M059J (cell line): Measurements from ENCODE around the gene GORAB. TPM values are rescaled to one million over a fixed set of nuclear protein-coding genes. Genes with fewer than 3 reads are reported as not detected.

ENCODE experiments used
- DNase-seq: peaks from one replicate; pipeline ENCODE4 v3.0.0-alpha.2; 2012; ENCODE audit warnings: low read depth
- total RNA-seq: library from RNA; depleted of rRNA; stranded (reverse); fragments of >200 nt; shearing (Covaris generic); gene quantifications from 2 replicates; pipeline ENCODE4 v1.2.3, GENCODE V29; 2014; rRNA removed

Gene GORAB, protein sequence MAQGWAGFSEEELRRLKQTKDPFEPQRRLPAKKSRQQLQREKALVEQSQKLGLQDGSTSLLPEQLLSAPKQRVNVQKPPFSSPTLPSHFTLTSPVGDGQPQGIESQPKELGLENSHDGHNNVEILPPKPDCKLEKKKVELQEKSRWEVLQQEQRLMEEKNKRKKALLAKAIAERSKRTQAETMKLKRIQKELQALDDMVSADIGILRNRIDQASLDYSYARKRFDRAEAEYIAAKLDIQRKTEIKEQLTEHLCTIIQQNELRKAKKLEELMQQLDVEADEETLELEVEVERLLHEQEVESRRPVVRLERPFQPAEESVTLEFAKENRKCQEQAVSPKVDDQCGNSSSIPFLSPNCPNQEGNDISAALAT
- total RNA-seq: 12.7 and 13.8 TPM in 2 replicates

- peak; percentile 93 for DNase-seq
These were observed at the start of gene GORAB for GRCh38 chr1:170531758-170532657. Gene GORAB (plus strand): TSS chr1:170532166. CDS start chr1:170532224, 58 bp downstream.

GRCh38 chr1:170483051-170483450, 48.9 kb upstream of the GORAB start:
- no peak for DNase-seq

GRCh38 chr1:170487503-170487902, 44.5 kb upstream of the GORAB start:
- no peak for DNase-seq

DNA sequence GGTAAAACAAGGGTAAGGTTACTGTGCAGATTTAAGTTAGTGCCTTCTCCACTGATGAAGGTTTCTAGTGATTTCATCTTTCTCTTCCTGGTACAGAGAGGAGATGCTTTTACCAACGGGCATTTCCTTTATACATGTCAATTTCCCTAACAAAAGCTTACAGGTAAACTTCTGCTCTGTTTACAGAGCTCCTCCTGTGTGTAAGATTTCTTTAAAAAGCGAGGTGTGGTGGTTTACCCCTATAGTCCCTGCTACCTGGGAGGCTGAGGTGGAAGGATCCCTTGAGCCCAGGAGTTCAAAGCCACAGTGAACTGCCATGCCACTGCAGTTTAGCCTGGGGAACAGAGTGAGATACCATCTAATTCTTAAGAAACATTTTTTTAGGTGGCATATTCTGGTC, 40.7 kb upstream of the GORAB start:
- no peak for DNase-seq

GRCh38 chr1:170494369-170494768, 37.6 kb upstream of the GORAB start:
- peak; percentile 68 for DNase-seq

DNA sequence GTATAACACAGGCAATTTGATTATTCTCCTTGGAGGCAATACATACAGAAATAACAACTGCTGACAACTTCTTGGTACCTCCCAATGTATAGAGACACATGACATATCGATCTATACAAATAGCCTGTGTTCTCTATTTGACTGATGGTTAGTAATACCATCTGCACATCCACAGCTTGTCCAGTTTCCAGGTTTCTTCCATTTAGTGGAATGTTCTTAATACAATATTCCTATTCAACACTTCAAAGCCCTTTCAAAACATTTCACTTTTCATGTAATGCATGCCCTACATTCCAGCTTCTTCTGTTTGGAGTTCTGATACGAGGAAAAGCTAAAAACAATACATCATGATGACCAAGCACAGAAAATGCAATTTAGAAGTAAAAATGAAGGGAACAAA, 37.0 kb upstream of the GORAB start:
- DNase-seq: no peak

GRCh38 chr1:170498876-170499275, 33.1 kb upstream of the GORAB start:
- DNase-seq: no peak

- no peak for DNase-seq
These were observed 28.3 kb upstream of the GORAB start for GRCh38 chr1:170503665-170504064.

- no peak for DNase-seq
These were observed 21.8 kb upstream of the GORAB start for GRCh38 chr1:170510163-170510562.

- no peak for DNase-seq
These were observed 20.9 kb upstream of the GORAB start for GRCh38 chr1:170511038-170511437.

- DNase-seq: no peak
These were observed 18.8 kb upstream of the GORAB start for GRCh38 chr1:170513138-170513537.

DNA sequence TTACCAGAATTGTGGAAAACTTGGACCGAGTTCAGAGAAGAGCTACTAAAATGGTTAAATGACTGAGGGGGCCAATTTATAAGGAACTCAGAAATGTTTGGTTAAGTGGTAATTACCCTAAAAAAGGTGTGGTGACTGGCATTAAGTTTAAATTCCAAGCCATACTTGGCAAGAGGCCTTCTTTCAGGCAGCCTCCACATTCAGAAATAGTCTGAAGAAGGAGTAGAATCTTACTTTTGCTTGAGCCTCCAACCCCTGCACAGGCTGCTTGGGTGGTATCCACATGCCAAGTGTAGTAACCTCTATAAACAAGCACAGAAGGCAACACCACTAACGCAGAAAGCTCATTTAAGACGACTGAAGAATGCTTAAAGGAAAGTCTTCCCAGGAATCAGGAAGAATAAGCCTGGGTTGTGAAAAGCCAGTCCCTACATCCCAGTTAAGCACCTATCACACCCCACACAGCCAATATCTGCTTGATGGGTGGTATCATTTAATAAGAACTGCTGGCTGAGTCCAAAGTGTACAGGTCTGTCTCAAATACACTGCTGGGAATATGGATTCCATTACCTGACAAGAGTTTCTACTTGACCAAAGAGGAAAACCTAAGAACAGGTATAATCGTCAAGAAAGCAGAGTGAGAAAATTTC, 13.7 kb upstream of the GORAB start:
- no peak for DNase-seq

- DNase-seq: peak; percentile 25
These were observed 13.0 kb upstream of the GORAB start for GRCh38 chr1:170518965-170519364.

GRCh38 chr1:170520601-170521000, 11.4 kb upstream of the GORAB start:
- peak; percentile 57 for DNase-seq

DNA sequence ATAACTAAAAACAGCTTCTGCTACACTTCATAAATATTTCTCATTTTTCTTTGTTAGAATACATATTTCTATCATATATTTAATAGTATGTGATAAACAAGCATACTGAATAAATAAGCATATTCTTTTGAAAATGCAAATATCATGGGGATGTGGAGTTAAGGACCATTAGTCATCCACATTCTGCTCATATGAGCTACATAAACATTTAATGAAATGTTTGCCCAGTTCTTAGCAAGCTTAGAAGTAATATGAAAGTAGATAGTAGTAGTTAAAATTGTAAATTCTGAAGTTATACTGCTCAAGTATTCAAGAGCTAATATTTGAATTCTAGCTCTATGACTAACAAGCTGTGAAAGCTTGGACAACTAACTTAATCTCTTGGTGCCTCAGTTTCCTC, 10.1 kb upstream of the GORAB start:
- DNase-seq: no peak

DNA sequence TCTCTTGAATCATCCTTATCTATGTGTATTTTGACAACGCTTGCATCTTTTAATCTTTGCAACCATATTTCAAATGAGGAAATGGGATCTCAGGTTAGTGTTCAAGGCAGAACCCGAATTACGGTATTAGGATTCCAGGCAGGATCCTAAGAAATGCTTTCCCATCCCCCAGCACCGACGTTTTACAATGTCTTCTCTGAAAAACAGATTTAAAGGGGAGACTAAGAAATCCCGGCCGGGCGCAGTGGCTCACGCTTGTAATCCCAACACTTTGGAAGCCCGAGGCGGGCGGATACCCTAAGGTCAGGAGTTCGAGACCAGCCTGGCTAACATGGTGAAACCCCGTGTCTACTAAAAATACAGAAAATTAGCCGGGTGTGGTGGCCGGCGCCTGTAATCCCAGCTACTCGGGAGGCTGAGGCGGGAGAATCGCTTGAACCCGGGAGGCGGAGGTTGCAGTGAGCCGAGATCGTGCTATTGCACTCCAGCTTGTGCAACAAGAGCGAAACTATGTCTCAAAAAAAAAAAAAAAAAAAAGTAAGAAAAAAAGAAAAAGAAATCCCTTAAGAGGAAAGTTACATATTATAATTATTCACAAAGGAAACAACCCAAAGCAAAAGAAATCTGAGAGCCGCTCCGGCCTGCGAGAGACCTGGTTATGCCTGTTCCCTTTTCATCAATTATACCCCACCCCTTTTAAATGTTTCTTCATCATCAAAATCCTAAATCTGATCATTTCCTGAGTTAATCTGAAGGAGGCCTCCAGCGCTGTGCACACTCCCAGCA, 801 bp upstream of the GORAB start:
- no peak for DNase-seq

DNA sequence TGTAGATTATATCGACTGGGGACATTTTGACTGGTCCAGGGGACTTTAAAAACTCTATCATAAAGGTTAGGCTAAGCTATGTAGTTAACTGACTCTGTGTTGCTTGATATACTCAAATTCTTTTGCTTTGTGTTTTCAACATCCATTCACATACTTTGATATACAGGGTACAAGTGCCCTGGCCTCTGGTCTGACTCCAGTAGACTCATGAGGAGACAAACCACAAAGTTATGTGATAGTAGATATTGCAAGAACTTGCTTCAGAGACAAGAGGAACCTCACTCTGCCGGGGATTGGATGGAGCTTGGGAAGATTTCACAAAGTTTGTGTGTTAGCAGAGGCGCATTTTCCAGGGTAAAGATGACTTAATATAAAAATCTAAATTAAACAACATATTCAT, 1.3 kb downstream of the GORAB start:
- DNase-seq: peak; percentile 42

DNA sequence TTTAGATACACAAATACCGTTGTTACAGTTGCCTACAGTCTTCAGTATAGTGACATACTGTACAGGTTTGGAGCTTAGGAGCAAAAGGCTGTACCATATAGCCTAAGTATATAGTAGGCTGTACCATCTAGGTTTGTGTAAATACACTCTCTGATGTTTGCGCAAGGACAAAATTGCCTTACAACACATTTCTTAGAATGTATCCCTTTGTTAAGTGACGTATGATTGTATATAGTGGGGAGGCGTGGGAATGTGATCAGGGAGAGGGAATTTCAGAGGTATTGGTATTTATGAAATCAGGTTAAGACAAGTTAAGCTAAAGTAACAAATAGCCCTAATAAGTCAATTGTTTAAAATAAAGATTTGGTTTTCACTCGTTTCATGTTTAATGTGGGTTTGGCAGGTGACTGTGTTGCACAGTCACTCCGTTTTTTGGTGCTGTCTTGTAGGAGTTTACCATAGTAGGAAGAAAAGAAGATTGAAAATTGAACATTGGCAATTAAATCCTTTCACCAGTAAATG, 2.7 kb downstream of the GORAB start:
- DNase-seq: no peak

GRCh38 chr1:170535418-170535817, 3.5 kb downstream of the GORAB start:
- DNase-seq: no peak

- peak; percentile 61 for DNase-seq
These were observed 5.1 kb downstream of the GORAB start for GRCh38 chr1:170536924-170537551.
